GM21786 (cell line): ENCODE results near the gene AK1.

Experiments used
- ATAC-seq: cut with Tn5 transposase; IDR thresholded peaks from one replicate; pipeline ENCODE4 v1.9.1; 2021; ENCODE audit not compliant: unreplicated experiment

Gene AK1

DNA sequence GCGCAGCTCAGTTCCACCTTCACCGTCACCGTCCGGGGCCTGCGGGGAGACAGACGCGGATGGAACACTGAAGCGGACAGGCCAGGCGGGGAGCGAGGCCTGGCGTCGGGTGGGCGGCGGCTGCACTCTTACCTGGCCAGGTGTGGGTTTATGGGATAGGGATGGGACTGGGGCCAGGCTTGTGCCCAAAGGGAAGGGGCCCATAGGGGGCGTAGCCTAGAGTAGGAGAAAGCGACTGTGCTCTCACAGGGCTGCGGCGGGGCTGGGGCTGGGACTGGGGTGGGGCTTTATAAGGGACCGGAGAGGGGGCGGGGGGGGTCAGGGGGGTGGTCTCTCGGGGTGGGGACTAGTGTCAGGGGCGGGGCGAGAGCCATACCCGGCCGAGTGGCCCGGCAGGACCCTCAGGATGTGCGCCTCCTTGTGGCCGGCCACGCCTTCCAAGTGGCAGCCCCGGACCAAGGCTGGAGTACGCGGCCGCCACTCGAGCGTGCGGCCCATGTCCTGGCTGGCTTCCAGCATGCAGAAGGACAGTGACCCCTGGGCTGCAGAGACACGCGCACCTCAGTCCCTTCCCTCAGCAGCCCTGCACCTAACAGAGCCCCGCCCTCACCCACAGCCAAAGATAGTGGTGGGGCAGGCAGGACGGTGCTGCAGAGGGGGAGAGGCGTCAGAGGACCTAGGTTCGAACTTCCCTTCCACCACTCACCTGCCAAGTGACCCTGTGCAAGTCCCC is 52.0 kb downstream of the AK1 start:
- no peak for ATAC-seq

DNA sequence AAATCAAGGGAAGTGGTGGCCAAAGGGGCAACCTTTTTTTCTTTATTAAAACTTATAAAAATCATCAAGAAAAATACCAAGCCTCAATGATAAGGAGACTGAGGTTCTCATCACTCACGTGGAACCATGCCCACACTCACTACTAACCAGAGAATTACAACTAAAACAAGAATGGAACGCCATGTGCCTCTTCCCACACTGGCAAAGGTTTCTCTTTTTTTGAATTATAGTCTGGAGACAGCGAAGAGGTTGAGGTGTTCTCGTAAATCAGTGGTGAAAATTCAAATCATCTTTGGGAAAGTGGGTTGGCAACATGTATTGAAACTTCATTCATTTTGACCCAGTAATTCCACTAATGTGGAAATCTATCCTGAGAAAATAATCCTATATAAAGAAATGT is 55.4 kb downstream of the AK1 start:
- ATAC-seq, result no peak

DNA sequence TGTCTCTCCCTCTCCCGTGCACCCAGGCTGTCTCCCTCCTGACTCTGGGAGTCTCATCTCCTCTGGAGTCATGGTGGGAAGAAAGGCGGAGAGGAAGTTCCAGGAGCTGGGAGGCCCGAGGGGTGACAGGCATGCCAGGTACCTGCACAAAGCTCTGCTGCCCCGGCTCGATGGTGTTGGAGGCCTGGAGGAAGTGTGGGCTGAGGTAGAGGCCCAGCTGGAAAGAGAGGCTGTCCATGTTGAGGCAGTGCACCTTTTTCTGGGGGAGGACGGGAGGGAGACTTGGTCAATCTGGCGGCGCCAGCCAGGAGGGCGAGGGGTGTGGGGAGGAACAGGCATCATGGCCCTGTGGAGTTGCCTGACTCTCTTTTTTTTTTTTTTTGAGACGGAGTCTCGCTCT is 58.9 kb downstream of the AK1 start:
- no peak for ATAC-seq

DNA sequence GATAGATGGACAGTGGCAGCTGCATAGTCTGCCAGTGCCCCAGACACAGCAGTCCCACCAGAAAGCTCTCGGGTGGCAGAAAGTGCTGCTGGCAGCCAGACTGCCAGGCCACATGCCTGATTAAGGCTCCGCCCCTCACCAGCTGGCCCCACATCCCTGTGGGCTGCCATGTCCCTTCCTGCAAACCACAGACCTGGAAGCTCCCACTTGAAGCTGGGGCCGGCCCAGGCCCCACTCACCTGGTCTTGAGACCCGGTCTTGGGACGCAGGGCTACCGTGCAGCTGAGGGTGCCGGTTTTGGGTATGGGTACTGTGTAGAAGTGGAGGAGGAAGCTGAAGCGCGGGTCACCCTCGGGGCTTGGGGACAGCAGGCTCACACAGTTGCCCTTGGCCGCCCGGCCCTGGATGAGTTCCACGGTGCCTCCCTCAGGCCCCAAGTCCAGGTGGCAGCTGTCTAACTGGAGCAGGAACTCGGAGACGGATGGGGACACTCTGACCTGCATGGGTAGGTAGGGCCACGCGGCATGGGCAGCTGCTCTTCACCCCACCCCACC is 59.5 kb downstream of the AK1 start:
- no peak for ATAC-seq

DNA sequence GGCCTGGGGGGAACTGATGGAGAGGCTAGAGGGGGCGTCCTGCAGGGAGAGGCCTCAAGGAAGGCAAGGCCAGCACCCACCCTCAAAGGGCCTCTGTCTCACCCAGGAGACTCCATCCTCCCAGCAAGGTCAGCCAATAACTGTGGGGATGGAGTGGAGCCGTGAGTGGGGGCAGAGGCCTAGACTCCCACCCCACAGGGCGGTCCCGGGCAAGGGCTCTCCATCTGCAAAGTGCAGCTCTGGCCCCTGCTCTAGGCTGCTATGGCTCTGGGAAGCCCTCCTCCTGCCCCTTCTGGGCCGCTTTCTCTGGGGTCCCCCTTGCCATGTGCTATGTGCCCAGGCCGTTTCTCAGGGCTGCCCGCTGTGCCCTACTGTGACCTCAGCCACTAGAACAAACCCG is 60.7 kb downstream of the AK1 start:
- no peak for ATAC-seq
